Fibroblast of peridontal ligament (primary cell): Measurements from ENCODE around the gene TLN1.

Experiments used
- DNase-seq: peaks from one replicate; pipeline ENCODE4 v3.0.0-alpha.2; 2010; ENCODE audit errors: extremely low read depth

Gene TLN1

DNA sequence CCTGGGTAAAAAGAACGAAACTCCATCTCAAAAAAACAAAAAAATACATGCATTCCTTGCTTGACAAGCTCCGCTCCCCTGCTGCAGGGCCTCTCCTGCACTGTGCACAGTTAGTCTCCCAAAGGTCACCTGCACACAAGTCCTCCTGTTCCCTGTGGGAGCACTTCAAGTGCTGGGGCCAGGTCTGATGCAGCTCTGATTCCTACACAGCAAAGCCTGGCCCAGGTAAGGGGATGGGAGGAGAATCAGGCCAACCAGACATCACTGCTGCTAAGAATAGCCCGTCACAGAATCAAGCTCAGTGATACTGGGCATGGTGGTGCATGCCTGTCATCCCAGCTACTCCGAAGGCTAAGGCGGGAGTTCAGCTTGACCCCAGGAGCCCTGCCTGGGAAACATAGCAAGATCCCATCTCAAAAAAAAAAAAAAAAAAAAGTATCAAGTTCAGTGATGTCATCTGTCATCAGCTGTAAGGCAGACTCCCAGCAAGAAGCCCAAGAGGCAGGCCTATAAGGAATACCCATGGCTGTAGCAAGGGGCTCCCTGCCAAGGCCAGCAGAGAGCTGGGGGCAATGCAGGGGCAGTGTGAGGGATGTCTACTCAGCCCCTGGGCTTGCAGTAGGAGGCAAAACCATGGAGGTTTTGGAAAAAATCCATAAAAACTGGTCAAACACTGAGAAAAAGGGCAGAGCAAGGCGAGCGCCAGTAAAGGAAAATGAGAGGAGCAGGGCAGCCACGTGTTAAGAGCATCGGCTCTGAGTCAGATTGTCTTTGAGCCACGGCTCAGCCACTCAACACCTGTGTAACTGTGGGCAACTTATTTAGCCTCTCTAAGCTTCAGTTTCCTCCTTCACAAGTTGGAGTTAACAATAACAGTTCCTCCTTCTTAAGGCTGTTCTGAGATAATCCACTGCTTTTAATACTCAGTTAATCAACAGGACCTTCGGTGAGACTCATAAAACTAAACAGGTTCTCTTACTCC is 45.5 kb downstream of the TLN1 start:
- peak; percentile 75 for DNase-seq

DNA sequence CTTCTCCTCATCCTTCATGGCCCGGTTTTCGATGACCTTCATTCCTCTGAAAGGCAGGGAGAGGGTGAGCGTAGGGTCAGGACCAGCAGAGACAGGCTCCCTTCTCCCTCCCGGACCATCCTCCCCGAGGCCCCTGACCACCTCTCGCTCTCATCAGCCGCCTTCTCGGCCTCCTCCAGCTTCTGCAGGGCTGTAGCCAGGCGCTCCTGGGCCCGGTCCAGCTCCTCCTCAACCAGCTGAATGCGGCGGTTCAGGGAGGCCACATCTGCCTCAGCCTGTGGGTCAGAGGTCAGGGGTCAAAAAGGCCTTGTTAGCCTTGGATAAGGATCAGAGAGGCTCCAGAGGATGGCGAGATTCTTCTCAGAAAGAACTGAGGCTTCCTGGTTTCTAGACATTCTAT is 46.5 kb downstream of the TLN1 start:
- DNase-seq, result no peak

DNA sequence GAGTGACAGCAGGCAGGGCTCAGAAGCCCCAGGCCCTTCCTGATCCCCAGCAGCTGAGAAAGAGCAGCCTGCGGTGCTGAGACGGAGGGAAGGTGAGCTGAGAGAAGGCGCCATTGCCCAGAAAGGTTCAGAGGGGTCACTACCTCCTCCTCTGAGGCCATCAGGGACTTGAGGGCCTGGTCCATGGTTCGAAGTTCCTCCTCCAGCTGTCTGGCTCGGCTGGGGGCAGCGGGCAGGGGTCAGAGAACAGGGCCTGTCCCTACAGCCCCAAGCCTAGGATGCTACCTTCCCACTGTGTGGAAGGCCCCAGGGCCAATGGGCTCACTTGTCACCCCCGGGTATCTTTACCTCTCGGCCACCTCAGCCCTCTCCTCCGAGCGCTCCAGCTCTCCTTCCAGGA is 47.1 kb downstream of the TLN1 start:
- no peak for DNase-seq

DNA sequence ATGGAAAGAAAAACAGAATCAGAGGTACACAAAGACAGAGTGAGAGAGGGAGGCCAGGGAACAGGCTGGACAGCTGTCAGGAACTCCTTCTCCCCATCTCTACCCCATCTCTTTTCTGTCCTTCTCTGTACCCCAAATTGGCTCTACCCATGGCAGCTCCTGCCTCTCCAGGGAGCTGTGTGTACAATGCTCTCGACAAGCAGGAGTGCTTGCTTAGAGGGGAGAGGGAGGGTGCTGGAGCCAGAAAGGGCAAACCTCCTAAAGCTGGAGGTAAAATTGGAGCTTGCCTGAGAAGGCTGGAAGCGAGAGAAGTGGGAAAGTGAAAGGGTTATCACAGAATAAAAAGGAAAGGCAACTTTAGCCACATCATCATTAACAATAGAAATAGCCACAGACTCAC is 48.7 kb downstream of the TLN1 start:
- DNase-seq, result no peak

DNA sequence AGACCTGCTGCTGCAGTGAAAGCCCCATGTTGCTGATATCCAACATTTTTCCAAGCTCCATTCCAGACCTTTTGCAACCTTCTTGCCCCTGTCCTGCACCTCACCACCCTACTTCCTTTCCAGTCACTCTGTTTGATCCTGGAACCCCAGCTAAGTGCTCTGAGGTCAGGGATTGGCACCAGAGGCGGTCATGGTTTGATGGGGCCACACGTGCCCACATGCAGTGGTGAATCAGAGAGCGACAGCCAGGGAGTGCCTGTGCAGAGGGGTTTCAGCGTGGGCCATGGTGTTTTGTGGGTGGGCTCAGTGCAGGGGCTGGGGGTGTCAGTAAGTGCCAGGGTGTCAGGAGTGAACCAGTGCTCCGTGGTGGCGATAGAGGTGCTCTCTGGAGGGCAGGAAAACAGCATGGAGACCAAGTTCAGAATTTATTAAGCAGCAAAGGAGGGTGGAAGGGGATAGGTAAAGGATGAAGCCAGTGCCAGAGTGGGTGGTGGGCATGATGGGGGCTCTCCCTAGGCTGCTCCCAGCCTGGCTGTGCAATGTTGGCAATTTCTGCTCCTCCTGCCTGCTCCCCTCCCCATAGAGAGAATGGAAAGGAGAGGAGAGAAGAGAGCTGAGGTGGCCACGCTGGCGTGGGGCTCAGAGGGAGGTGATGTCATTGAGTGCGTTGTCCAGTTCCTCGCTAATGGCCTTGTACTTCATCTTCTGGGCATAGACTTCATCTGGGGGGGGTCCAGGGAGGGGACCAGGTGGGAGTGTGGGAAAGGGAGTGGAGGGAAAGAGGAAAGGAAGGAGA is 49.3 kb downstream of the TLN1 start:
- DNase-seq, result no peak

DNA sequence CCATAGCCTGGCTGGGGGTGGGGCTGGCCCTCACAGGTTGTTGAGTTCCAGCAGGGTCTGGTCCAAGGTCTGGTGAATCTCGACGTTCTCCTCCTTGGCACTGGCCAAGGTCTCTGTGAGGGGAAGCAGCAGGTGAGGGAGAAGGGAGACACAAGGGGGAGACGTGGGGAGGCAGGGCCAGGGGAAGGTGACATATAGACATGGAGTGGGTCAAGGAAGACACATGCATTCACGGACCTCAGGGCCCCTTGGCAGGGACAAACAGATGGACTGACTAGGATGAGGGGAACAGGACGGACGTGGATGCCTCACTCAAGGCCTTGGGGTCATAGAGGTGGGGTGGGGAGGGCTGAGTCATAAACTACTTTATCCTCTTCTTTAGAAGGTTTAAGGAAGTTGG is 49.9 kb downstream of the TLN1 start:
- DNase-seq, result no peak

DNA sequence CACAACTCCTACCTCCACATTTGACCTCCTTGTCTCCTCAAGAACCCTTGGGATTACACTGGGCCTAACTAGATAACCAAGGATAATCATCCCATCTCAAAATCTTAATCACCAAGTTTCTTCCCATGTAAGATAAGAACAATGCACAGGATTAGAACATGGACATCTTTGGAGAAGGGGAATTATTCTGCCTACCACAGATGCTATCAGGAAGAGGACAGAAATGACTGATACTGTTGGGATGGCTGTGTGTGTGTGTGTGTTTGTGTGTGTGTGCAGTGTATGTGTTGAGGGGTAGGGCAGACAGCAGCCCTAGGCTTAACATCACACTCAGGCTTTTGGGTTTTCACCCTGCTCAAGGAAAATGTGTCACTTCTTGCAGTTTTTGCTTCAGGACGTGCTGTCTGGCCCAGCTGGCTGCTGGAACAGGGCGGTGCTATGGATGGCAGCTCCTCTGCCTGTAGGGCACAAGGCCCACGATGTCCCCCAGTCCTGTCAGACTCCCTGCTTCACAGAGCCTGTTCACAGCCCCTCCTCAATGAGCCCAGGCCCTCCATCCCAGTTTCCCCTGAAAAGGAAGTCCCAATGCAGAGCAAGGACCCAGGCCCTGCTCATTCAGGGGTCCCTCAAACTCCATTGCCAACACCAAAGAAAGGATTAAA is 50.5 kb downstream of the TLN1 start:
- DNase-seq, result no peak

DNA sequence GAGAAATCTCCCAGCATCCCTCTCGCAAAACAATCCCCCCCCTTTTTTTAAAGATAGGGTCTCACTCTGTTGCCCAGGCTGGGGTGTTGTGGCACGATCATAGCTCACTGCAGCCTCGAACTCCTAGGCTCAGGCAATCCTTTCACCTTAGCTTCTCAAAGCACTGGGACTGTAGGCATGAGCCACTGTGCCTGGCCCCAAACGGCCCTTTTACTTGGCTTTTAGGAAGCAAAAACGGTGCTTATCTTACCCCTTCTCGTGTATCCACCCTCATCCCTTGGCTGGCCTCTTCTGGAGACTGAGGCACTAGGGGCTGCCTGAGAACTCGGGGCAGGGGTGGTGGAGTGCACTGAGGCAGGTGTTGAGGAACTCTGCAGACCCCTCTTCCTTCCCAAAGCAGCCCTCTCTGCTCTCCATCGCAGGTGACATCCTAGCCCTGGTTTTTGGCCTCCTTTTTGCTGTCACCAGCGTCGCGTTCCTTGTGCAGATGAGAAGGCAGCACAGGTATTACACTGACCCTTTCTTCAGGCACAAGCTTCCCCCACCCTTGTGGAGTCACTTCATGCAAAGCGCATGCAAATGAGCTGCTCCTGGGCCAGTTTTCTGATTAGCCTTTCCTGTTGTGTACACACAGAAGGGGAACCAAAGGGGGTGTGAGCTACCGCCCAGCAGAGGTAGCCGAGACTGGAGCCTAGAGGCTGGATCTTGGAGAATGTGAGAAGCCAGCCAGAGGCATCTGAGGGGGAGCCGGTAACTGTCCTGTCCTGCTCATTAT is 51.5 kb downstream of the TLN1 start:
- DNase-seq, result peak; percentile 46

DNA sequence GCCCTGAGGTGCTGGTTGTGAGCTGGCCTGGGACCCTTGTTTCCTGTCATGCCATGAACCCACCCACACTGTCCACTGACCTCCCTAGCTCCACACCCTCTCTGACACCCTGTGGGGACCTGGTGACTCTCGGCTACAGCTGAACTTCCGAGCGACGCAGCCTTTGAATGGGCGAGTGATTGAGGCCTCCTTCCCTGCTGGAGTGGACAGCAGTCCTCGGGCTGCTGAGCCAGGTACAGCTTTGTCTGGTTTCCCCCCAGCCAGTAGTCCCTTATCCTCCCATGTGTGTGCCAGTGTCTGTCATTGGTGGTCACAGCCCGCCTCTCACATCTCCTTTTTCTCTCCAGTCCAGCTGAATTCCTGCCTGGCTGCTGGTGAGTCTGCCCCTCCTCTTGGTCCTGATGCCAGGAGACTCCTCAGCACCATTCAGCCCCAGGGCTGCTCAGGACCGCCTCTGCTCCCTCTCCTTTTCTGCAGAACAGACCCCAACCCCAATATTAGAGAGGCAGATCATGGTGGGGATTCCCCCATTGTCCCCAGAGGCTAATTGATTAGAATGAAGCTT is 52.1 kb downstream of the TLN1 start:
- DNase-seq, result no peak

DNA sequence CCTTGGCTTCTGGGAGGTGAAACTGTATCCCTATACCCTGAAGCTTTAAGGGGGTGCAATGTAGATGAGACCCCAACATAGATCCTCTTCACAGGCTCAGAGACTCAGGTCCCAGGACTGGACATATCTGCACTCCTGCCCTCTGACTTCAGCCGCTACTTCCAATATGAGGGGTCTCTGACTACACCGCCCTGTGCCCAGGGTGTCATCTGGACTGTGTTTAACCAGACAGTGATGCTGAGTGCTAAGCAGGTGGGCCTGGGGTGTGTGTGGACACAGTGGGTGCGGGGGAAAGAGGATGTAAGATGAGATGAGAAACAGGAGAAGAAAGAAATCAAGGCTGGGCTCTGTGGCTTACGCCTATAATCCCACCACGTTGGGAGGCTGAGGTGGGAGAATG is 52.9 kb downstream of the TLN1 start:
- no peak for DNase-seq

DNA sequence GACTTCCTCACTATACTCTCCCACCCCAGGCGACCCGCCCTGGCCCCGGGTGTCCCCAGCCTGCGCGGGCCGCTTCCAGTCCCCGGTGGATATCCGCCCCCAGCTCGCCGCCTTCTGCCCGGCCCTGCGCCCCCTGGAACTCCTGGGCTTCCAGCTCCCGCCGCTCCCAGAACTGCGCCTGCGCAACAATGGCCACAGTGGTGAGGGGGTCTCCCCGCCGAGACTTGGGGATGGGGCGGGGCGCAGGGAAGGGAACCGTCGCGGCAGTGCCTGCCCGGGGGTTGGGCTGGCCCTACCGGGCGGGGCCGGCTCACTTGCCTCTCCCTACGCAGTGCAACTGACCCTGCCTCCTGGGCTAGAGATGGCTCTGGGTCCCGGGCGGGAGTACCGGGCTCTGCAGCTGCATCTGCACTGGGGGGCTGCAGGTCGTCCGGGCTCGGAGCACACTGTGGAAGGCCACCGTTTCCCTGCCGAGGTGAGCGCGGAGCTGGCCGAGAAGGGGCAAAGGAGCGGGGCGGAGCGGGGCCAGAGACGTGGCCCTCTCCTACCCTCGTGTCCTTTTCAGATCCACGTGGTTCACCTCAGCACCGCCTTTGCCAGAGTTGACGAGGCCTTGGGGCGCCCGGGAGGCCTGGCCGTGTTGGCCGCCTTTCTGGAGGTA is 56.1 kb downstream of the TLN1 start:
- DNase-seq, result no peak

DNA sequence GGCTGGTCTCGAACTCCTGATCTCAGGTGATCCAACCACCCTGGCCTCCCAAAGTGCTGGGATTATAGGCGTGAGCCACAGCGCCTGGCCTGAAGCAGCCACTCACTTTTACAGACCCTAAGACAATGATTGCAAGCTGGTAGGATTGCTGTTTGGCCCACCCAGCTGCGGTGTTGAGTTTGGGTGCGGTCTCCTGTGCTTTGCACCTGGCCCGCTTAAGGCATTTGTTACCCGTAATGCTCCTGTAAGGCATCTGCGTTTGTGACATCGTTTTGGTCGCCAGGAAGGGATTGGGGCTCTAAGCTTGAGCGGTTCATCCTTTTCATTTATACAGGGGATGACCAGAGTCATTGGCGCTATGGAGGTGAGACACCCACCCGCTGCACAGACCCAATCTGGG is 56.8 kb downstream of the TLN1 start:
- DNase-seq, result no peak

DNA sequence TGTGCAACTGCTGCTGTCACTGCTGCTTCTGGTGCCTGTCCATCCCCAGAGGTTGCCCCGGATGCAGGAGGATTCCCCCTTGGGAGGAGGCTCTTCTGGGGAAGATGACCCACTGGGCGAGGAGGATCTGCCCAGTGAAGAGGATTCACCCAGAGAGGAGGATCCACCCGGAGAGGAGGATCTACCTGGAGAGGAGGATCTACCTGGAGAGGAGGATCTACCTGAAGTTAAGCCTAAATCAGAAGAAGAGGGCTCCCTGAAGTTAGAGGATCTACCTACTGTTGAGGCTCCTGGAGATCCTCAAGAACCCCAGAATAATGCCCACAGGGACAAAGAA is 58.0 kb downstream of the TLN1 start:
- DNase-seq, result no peak

DNA sequence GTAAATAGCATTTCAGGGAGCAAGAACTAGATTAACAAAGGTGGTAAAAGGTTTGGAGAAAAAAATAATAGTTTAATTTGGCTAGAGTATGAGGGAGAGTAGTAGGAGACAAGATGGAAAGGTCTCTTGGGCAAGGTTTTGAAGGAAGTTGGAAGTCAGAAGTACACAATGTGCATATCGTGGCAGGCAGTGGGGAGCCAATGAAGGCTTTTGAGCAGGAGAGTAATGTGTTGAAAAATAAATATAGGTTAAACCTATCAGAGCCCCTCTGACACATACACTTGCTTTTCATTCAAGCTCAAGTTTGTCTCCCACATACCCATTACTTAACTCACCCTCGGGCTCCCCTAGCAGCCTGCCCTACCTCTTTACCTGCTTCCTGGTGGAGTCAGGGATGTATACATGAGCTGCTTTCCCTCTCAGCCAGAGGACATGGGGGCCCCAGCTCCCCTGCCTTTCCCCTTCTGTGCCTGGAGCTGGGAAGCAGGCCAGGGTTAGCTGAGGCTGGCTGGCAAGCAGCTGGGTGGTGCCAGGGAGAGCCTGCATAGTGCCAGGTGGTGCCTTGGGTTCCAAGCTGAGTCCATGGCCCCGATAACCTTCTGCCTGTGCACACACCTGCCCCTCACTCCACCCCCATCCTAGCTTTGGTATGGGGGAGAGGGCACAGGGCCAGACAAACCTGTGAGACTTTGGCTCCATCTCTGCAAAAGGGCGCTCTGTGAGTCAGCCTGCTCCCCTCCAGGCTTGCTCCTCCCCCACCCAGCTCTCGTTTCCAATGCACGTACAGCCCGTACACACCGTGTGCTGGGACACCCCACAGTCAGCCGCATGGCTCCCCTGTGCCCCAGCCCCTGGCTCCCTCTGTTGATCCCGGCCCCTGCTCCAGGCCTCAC is 58.6 kb downstream of the TLN1 start, which contains the start of gene CA9:
TSS of gene CA9 (plus strand) at position 797 of the 893 bp plus-strand sequence. CDS start at position 829, 32 bp downstream.
- no peak for DNase-seq

DNA sequence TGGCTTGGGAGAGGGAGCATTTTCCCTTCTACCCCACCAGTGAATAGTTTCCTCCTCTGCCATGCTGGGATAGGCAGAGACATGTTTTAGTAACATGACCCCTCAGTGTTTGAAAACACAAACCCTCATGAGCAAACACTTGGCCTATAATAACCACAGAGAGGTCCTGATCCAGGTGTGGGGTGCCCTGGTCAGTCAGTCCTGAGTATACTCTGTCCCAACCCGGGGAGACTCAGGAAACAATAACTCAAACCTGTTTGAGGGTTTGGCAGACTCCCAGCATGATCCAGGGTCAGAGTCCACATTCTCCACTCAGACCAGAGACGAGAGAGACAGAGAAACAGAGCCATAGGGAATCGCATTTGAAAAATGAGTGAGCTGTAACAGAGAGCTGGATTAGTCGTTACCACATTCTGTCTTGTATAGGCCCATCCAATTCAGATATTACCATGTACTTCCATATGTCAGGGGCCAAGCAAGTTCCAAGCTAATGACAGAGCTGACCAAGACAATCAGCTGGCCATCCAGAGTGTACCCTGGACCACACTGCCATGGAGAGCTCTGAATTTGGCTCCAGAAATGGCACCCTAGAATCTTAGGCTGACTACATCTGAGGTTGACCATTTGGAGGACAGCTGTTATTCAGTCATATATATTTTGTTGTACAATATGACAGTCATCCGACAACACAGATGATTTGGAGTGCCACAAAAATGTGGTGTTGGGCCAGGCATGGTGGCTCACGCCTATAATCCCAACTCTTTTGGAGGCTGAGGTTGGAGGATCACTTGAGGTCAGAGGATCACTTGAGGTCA is 62.5 kb downstream of the TLN1 start:
- no peak for DNase-seq

DNA sequence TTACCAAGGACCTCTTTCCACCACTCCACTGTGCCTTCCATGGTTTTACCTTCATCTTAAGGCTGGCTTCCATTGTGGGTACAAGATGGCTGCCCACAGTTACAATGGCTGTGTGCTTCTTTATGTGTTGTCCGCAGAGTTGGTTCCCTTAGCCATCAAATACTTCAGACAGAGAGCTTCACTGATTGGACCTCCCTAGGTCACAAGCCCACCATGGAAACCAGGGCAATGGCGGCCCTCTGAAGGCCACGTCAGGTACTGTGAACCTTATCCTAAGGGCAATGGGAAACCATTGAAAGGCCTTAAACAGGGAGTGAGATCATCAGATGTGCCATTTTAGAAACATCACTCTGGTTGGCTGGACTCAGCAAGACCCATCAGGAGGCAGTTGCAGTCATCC is 64.1 kb downstream of the TLN1 start:
- DNase-seq, result no peak

DNA sequence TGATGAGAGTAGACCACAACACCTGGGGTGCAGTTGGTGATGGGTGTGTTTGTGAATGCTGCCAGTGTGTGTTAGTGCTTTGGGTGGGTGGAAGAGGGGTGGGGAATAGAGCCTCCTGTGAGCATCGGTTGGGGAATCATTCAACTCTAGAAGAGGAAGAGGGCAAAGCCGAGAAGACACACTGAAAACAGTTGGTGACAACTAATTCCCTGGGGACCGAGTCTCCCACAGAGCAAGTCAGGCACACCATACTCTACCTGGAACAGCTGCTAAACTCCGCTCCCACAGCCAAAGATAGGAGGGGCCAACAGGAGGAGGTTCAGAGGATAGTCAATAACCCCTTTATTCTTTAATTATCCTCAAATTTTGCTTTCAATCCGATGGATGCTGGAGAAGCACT is 65.4 kb downstream of the TLN1 start:
- no peak for DNase-seq

DNA sequence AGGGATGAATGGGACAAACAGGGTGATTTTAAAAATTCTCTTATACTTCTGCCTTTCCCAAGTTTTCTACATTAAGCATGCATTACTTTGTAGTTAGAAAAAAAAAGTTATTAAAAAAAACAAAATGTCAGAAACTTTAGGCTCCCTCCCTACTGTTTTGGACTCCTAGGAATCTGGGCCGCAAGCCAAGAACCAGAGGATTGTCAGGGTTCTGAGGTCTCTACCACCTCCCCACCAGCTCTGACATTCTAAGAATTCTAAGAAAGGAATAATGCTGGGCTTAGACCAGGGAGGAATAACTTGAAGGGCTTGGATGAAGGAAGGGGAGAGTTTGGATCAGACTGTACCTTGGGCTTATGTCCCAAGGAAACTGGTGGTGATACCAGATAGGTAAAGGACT is 66.0 kb downstream of the TLN1 start:
- no peak for DNase-seq

DNA sequence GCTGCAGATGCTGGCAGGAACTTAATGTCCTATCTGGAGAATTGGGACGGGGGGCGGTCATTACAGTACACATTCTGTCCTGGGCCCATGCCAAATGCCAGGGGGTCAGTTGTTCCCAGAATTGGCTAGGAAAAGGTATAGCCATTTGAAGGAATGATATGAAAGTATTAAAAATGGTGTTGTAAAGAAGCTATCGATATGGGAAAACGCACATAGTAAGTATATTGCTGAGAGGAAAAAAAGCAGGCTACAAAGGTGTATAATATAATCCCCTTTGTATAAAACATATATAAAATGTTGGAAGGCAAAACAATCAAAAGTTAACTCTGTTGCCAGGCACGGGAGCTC is 66.5 kb downstream of the TLN1 start:
- no peak for DNase-seq
